Trophoblast cell (in vitro differentiated cells and primary cell): Measurements from ENCODE around the gene PRR22.
"Not testable (repeated sequence)": the region's sequence is repeated elsewhere in the genome, so short reads cannot be mapped to it uniquely, and the experiment has no call there.

Source experiments
- DNase-seq, 2 donors: peaks; one replicate each; pipeline ENCODE4 v3.0.0-alpha.2; 2016
- H2AFZ ChIP-seq: 2 replicates; pipeline ENCODE4 v1.6.1; 2013; ENCODE audit warnings: low read length, moderate library complexity, mild to moderate bottlenecking; ENCODE audit not compliant: insufficient read depth, poor library complexity
- H2AK5ac ChIP-seq: 2 replicates; pipeline ENCODE4 v1.6.1; 2013; ENCODE audit warnings: mild to moderate bottlenecking, low read length
- H2BK120ac ChIP-seq: 2 replicates; pipeline ENCODE4 v1.6.1; 2013; ENCODE audit warnings: low read length, mild to moderate bottlenecking, moderate library complexity; ENCODE audit not compliant: insufficient read depth, poor library complexity
- H2BK12ac ChIP-seq: 2 replicates; pipeline ENCODE4 v1.6.1; 2013; ENCODE audit warnings: mild to moderate bottlenecking, low read length, moderate library complexity
- H2BK5ac ChIP-seq: 2 replicates; pipeline ENCODE4 v1.6.1; 2013; ENCODE audit warnings: low read length, low read depth, moderate library complexity, mild to moderate bottlenecking; ENCODE audit not compliant: poor library complexity
- H3K14ac ChIP-seq: 2 replicates; pipeline ENCODE4 v1.6.1; 2013; ENCODE audit warnings: mild to moderate bottlenecking, low read length
- H3K18ac ChIP-seq: 2 replicates; pipeline ENCODE4 v1.6.1; 2013; ENCODE audit warnings: mild to moderate bottlenecking, low read length
- H3K23ac ChIP-seq: 2 replicates; pipeline ENCODE4 v1.6.1; 2013; ENCODE audit warnings: low read length
- H3K27ac ChIP-seq: 2 replicates; pipeline ENCODE4 v1.5.1; 2013; ENCODE audit warnings: low read depth, mild to moderate bottlenecking, inconsistent platforms, low read length, moderate library complexity
- H3K27me3 ChIP-seq: 2 replicates; pipeline ENCODE4 v1.6.1; 2013; ENCODE audit warnings: inconsistent platforms, mild to moderate bottlenecking, low read length, moderate library complexity; ENCODE audit not compliant: insufficient read depth
- H3K36me3 ChIP-seq, 2 experiments: 1 replicate in 1 of 2; 2 replicates in 1 of 2; pipeline ENCODE4 v1.6.1; 2013; ENCODE audit warnings: low read length in 2 of 2, mild to moderate bottlenecking in 2 of 2, moderate library complexity in 1 of 2; ENCODE audit not compliant: insufficient read depth in 2 of 2, control insufficient read depth in 1 of 2
- H3K4ac ChIP-seq: 2 replicates; pipeline ENCODE4 v1.6.1; 2013; ENCODE audit warnings: low read depth, mild to moderate bottlenecking, low read length, moderate library complexity
- H3K4me1 ChIP-seq, 2 experiments: 1 replicate in 1 of 2; 2 replicates in 1 of 2; pipeline ENCODE4 v1.6.1; 2013; ENCODE audit warnings: low read length in 2 of 2, mild to moderate bottlenecking in 2 of 2, moderate library complexity in 1 of 2; ENCODE audit not compliant: insufficient read depth in 2 of 2, control insufficient read depth in 1 of 2
- H3K4me2 ChIP-seq: 2 replicates; pipeline ENCODE4 v1.6.1; 2013; ENCODE audit warnings: inconsistent platforms, mild to moderate bottlenecking, low read length, moderate library complexity
- H3K4me3 ChIP-seq: 2 replicates; pipeline ENCODE4 v1.5.1; 2013; ENCODE audit warnings: mild to moderate bottlenecking, low read depth, low read length, inconsistent platforms
- H3K79me1 ChIP-seq: one replicate; pipeline ENCODE4 v1.6.1; 2013; ENCODE audit warnings: low read length
- H3K79me2 ChIP-seq: 2 replicates; pipeline ENCODE4 v1.6.1; 2013; ENCODE audit warnings: low read length, mild to moderate bottlenecking; ENCODE audit not compliant: control insufficient read depth, insufficient read depth, poor library complexity
- H3K9ac ChIP-seq: 2 replicates; pipeline ENCODE4 v1.6.1; 2013; ENCODE audit warnings: mild to moderate bottlenecking, low read length
- H3K9me3 ChIP-seq: 2 replicates; pipeline ENCODE4 v1.6.1; 2013; ENCODE audit warnings: low read depth, mild to moderate bottlenecking, control low read depth, inconsistent platforms, low read length; ENCODE audit not compliant: insufficient read depth
- H4K12ac ChIP-seq: 2 replicates; pipeline ENCODE4 v1.6.1; 2013; ENCODE audit warnings: low read depth, mild to moderate bottlenecking, low read length, moderate library complexity
- H4K8ac ChIP-seq: 2 replicates; pipeline ENCODE4 v1.6.1; 2013; ENCODE audit warnings: low read depth, mild to moderate bottlenecking, low read length, moderate library complexity
- H4K91ac ChIP-seq: one replicate; pipeline ENCODE4 v1.6.1; 2013; ENCODE audit warnings: low read depth, mild to moderate bottlenecking, low read length, moderate library complexity
- WGBS: extraction: QIAGEN DNeasy Blood & Tissue Kit; methylation state at CpG from one replicate; pipeline ENCODE4 v1.1.7; 2013; ENCODE audit warnings: missing lambda C conversion rate; ENCODE audit not compliant: insufficient read length, insufficient coverage; ENCODE audit errors: extremely low coverage; 5-methylcytosine and 5-hydroxymethylcytosine counted together

The PRR22 gene

DNA sequence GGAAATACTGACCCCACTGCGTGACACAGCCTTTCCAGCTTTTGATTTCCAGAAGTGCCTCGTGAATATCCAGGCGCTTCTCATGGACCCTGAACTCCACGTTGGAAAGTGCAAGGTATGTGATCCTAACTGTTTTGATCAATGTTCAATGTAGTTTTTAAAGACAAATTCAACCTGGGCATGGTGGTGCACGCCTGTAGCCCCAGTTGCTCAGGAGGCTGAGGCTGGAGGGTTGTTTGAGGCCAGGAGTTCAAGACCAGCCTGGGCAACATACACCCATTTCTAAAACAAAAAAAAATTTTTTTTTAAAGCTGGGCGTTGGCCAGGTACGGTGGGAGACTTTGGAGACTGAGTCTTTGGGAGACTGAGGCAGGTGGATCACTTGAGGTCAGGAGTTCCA is 32.8 kb downstream of the PRR22 start:
- Histone ChIP-seq H2BK120ac (no peak overlapping the region), H3K27ac (no peak overlapping the region), H2BK5ac (no peak overlapping the region), H4K8ac (no peak overlapping the region), H3K4me1 (no peaks in the 10 kb centered on the region), H3K79me1 (no peaks in the 10 kb centered on the region), H3K4ac (no peak overlapping the region), H2AFZ (no peak overlapping the region), H3K14ac (no peak overlapping the region), H3K4me2 (no peak overlapping the region), H3K4me3 (no peak overlapping the region), H3K36me3 (no peaks in the 10 kb centered on the region), H4K91ac (no peak overlapping the region), H2AK5ac (no peak overlapping the region), H3K9me3 (no peaks in the 10 kb centered on the region), H3K79me2 (no peaks in the 10 kb centered on the region), H3K23ac (no peak overlapping the region), H4K12ac (no peak overlapping the region), H2BK12ac (no peak overlapping the region), H3K18ac (no peak overlapping the region), H3K9ac (no peak overlapping the region), H3K27me3 (no peaks in the 10 kb centered on the region)
- no peak for DNase-seq
- no CpG with 5 or more reads among the region's 7 CpGs for WGBS

DNA sequence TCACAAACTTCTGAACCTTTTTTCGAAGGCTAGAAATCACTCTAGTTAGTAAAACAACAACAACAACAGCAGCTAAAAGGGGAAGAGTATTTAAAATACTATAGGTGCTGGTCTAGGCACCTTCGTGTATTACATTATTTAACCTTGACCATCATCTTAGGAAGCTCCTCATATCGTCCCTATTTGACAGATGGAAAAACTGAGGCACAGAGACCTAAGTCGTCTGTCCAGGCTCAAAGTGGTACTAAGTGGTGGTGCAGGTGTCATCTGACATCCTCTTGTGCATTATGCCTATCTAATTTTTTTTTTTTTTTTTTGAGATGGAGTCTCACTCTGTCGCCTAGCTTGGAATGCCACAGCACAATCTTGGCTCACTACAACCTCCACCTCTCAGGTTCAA is 35.0 kb downstream of the PRR22 start:
- H3K27ac ChIP-seq, result no peak overlapping the region
- no peak overlapping the region for H3K4ac ChIP-seq
- H3K4me1 ChIP-seq, result no peaks in the 10 kb centered on the region
- no peak for DNase-seq
- no peaks in the 10 kb centered on the region for H3K9me3 ChIP-seq
- H4K8ac ChIP-seq, result no peak overlapping the region
- no peaks in the 10 kb centered on the region for H3K79me1 ChIP-seq
- H4K91ac ChIP-seq, result no peak overlapping the region
- no peaks in the 10 kb centered on the region for H3K27me3 ChIP-seq
- no peak overlapping the region for H3K4me2 ChIP-seq
- H3K36me3 ChIP-seq, result no peaks in the 10 kb centered on the region
- no CpG with 5 or more reads among the region's 5 CpGs for WGBS
- no peak overlapping the region for H2BK12ac ChIP-seq
- H3K23ac ChIP-seq, result no peak overlapping the region
- no peak overlapping the region for H3K14ac ChIP-seq
- no peak overlapping the region for H2AK5ac ChIP-seq
- no peaks in the 10 kb centered on the region for H3K79me2 ChIP-seq
- H4K12ac ChIP-seq, result no peak overlapping the region
- H3K4me3 ChIP-seq, result no peak overlapping the region
- H3K9ac ChIP-seq, result no peak overlapping the region
- H3K18ac ChIP-seq, result no peak overlapping the region
- H2BK5ac ChIP-seq, result no peak overlapping the region
- no peak overlapping the region for H2BK120ac ChIP-seq
- H2AFZ ChIP-seq, result no peak overlapping the region

DNA sequence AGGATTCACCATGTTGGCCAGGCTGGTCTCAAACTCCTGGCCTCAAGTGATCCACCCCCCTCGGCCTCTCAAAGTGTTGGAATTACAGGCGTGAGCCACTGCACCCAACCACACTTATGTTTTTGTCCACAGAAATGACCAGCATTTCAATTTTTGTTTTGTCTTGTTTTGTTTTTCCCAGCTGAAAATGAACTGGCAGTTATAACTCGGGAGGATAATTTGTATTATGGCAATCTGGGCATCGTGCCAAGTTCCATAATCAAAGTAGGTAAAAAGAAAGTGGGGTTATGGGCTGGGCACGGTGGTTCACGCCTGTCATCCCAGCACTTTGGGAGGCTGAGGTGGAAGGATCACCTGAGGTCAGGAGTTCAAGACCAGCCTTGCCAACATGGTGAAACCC is 35.6 kb downstream of the PRR22 start:
- not testable (repeated sequence) for H4K8ac ChIP-seq, H3K4me1 ChIP-seq, H3K79me1 ChIP-seq, DNase-seq, H2BK5ac ChIP-seq, H4K91ac ChIP-seq, H3K14ac ChIP-seq, H3K9me3 ChIP-seq, H3K27me3 ChIP-seq, H3K18ac ChIP-seq, H3K4me3 ChIP-seq, H3K23ac ChIP-seq, H3K9ac ChIP-seq, H3K36me3 ChIP-seq, H3K79me2 ChIP-seq, H3K27ac ChIP-seq, H2AFZ ChIP-seq, H3K4me2 ChIP-seq, H3K4ac ChIP-seq, H4K12ac ChIP-seq, H2BK120ac ChIP-seq, H2BK12ac ChIP-seq, H2AK5ac ChIP-seq
- WGBS, result no CpG with 5 or more reads among the region's 6 CpGs

DNA sequence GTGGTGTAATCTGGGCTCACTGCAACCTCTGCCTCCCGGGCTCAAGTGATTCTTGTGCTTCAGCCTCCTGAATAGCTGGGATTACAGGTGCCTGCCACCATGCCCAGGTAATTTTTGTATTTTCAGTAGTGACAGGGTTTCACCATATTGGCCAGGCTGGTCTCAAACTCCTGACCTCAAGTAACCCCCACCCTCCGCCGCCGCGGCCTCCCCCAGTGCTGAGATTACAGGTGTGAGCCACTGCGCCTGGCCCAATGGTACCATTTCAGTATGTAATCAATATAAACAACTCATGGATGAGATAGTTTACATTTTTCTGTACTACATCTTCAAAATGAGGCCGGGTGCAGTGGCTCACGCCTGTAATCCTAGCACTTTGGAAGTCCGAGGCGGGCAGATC is 39.5 kb downstream of the PRR22 start:
- H3K18ac ChIP-seq, H3K14ac ChIP-seq, H2BK120ac ChIP-seq, H3K27me3 ChIP-seq, DNase-seq, H3K79me1 ChIP-seq, H3K23ac ChIP-seq, H4K8ac ChIP-seq, H4K91ac ChIP-seq, H2BK12ac ChIP-seq, H3K4me2 ChIP-seq, H2AFZ ChIP-seq, H3K9me3 ChIP-seq, H3K4ac ChIP-seq, H4K12ac ChIP-seq, H3K36me3 ChIP-seq, H3K27ac ChIP-seq, H3K9ac ChIP-seq, H3K4me1 ChIP-seq, H2BK5ac ChIP-seq, H2AK5ac ChIP-seq, H3K79me2 ChIP-seq, H3K4me3 ChIP-seq: not testable (repeated sequence)
- WGBS, result no CpG with 5 or more reads among the region's 10 CpGs

GRCh38 chr19:5743630-5744029 is 40.9 kb downstream of the PRR22 start:
- Histone ChIP-seq H3K9ac (no peak overlapping the region), H3K9me3 (no peaks in the 10 kb centered on the region), H4K8ac (no peak overlapping the region), H3K4me2 (no peak overlapping the region), H3K4me1 (no peaks in the 10 kb centered on the region), H2BK12ac (no peak overlapping the region), H3K18ac (no peak overlapping the region), H2AK5ac (no peak overlapping the region), H2BK120ac (no peak overlapping the region), H3K14ac (no peak overlapping the region), H3K23ac (no peak overlapping the region), H4K12ac (no peak overlapping the region), H2AFZ (no peak overlapping the region), H3K27me3 (no peaks in the 10 kb centered on the region), H2BK5ac (no peak overlapping the region), H3K4ac (no peak overlapping the region), H3K79me2 (no peaks in the 10 kb centered on the region), H3K27ac (no peak overlapping the region), H3K36me3 (no peaks in the 10 kb centered on the region), H3K4me3 (no peak overlapping the region), H3K79me1 (no peaks in the 10 kb centered on the region), H4K91ac (no peak overlapping the region)
- DNase-seq, result no peak
